Astrocyte of the cerebellum (primary cell): ENCODE results near the gene WDR12.
A peak's percentile ranks its signal among the peaks of the same experiment; 100 is the strongest.
"Not testable (repeated sequence)": the region's sequence is repeated elsewhere in the genome, so short reads cannot be mapped to it uniquely, and the experiment has no call there.

Experiments
- DNase-seq: peaks from one replicate; pipeline ENCODE4 v3.0.0-alpha.2; 2011; ENCODE audit warnings: low read depth
- H3K4me3 ChIP-seq: 2 replicates; pipeline ENCODE4 v1.5.1; 2011; ENCODE audit warnings: mild to moderate bottlenecking, low read depth, low read length, moderate library complexity
- in situ Hi-C: cut with HindIII; loops from 2 replicates; pipeline ENCODE4 v1.10.0; 2017; ENCODE audit warnings: low sequenced_read_pairs
- TF ChIP-seq, protein P1 (sequence below): IDR thresholded peaks from 2 replicates; pipeline ENCODE4 v1.5.1; 2012; ENCODE audit warnings: low read length, low read depth, moderate library complexity, mild to moderate bottlenecking; ENCODE audit errors: missing control alignments

The WDR12 gene

DNA sequence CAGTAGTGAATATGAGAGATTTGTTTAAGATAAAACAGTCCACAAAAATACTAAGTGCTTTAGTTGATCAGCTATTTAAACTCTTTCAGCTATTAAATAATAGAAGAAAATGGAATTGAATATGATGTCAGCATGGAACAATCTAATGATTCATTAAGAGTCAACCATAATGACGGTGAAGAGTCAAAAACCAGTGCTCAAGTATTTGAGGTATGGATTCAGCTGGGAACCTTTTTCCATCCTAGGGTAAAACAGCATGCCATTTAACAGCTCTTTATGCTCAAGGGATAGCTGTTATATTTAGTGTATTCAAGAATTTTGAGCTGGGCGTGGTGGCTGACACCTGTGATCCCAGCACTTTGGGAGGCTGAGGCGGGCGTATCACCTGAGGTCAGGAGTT lies 30.3 kb upstream of the WDR12 start:
- in situ Hi-C loops, result no loop called here
- TF ChIP-seq, protein P1, sequence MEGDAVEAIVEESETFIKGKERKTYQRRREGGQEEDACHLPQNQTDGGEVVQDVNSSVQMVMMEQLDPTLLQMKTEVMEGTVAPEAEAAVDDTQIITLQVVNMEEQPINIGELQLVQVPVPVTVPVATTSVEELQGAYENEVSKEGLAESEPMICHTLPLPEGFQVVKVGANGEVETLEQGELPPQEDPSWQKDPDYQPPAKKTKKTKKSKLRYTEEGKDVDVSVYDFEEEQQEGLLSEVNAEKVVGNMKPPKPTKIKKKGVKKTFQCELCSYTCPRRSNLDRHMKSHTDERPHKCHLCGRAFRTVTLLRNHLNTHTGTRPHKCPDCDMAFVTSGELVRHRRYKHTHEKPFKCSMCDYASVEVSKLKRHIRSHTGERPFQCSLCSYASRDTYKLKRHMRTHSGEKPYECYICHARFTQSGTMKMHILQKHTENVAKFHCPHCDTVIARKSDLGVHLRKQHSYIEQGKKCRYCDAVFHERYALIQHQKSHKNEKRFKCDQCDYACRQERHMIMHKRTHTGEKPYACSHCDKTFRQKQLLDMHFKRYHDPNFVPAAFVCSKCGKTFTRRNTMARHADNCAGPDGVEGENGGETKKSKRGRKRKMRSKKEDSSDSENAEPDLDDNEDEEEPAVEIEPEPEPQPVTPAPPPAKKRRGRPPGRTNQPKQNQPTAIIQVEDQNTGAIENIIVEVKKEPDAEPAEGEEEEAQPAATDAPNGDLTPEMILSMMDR, result no peak
- no peak overlapping the region for H3K4me3 ChIP-seq
- DNase-seq, result no peak

DNA sequence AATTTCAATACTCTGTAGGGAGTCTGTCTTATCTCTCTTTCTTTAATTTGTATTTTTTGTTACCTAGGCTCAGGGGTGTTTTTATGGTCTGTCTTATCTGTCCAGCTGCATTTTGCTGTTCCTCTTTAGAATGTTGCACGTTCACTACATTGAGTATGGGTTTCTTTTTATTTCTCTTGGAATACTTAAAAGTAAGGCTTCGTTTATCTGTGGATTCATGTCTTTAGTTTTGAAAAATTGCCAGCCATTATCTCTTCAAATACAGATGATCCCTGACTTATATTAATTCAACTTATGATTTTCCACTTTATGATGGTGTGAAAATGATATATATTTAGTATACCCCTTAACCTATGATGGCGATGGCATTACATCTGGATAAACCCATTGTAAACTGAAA lies 27.5 kb upstream of the WDR12 start:
- TF ChIP-seq, protein P1, result no peak
- H3K4me3 ChIP-seq, result no peak overlapping the region
- DNase-seq, result no peak
- in situ Hi-C loops, result no loop called here

DNA sequence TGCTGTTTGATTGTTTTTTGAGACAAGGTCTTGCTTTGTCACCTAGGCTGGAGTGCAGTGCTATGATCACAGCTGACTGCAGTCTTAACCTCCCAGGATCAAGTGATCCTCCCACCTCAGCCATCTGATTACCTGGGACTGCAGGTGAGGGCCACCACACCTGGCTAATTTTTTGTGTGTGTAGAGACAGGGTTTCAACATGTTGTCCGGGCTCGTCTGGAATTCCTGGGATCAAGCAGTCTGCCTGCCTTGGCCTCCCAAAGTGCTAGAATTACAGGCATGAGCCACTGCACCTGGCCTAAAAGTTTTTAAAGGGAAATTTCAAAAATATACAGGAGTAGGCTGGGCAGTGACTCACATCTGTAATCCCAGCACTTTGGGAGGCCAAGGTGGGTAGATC lies 23.0 kb upstream of the WDR12 start:
- no peak overlapping the region for H3K4me3 ChIP-seq
- TF ChIP-seq, protein P1, result no peak
- no peak for DNase-seq
- in situ Hi-C loops, result no loop called here

DNA sequence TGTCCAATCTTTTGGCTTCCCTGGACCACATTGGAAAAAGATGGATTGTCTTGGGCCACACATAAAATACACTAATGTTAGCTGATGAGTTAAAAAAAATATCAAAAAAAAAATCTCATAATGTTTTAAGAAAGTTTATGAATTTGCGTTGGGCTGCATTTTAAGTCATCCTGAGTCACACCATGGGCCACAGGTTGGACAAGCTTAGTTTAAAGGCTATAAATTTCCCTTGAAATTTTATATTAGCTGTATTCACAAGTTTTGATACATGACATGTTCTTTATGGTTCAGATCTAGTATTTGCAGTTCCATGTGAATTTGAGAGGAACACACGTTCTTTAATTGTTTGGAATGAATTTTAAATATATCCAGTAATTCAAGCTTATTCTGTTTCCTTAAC lies 22.5 kb upstream of the WDR12 start:
- in situ Hi-C loops, result no loop called here
- TF ChIP-seq, protein P1, result no peak
- no peak overlapping the region for H3K4me3 ChIP-seq
- DNase-seq, result no peak

DNA sequence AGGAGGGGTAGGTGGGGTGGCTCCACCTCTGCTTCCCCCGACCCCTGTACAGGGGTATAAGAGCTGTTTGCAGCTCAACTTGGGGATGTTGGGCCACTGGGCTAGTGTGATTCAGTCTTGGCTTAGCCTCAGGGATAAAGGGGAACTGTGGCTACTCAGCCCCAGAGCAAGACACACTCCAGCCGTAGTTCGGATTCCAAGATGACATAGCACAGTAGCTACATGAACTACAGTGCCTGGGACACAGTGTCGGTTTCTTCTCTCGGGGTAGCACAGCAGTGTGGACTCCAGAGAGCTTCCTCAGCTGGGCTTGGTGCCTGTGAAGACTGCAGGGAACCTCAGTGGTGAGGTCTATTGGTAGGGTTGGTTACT lies 21.7 kb upstream of the WDR12 start:
- TF ChIP-seq, protein P1, result no peak
- H3K4me3 ChIP-seq, result no peak overlapping the region
- DNase-seq, result no peak
- in situ Hi-C loops, result no loop called here

DNA sequence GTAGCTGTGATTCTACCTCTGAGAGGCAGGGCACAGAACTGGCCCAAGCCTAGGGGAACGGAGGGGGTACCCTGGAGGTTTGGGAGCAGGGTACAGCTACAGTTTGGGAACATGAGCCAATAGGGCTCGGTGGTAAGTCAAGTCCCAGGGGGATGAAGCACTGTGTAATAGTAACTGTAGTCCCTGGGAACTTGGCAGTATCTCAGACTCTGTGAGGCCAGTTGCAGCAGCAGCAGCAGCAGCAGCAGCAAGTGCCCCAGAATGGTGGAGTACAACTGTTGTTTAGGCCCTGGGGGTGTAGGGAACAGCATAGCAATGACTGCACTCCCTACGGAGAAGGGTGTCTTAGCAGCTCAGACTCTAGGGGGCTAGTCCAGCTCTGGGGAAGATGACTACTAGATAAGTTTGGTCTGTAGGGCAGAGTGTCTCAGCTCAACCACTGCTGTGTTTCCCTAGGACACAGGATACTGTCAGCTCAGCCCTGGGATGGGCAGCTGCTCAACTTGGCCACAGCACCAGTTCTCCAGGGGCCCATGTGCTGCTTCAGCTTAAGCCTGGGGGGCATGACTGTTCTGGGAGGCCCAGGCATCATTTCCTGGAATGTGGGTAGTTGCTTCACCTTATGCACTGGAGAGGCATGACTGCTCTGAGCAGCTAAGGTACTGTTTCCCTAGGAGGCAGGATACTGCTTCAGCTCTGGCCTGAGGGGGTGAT lies 21.1 kb upstream of the WDR12 start:
- TF ChIP-seq, protein P1, result no peak
- no peak for DNase-seq
- no peak overlapping the region for H3K4me3 ChIP-seq
- in situ Hi-C loops, result no loop called here

DNA sequence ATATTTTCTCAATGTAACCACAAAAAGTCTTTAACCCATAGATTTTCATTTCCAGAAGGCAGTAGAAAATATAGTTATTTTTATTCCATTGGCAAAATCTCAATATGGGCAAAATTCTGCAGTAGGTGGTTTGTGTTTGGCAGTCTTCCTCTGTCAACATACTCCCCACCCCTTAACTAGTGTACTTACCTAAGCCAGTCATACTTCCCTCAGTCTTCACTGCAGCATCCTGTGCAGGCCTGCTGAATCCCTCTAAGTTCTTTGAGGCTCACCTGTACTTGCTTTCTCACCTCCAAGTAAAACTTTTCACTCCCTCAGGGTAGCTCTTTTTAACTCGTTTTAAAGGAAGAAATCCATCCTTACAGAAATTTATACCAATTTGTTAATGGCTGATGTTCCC lies 7.4 kb upstream of the WDR12 start:
- in situ Hi-C loops, result no loop called here
- no peak overlapping the region for H3K4me3 ChIP-seq
- TF ChIP-seq, protein P1, result no peak
- DNase-seq, result no peak

DNA sequence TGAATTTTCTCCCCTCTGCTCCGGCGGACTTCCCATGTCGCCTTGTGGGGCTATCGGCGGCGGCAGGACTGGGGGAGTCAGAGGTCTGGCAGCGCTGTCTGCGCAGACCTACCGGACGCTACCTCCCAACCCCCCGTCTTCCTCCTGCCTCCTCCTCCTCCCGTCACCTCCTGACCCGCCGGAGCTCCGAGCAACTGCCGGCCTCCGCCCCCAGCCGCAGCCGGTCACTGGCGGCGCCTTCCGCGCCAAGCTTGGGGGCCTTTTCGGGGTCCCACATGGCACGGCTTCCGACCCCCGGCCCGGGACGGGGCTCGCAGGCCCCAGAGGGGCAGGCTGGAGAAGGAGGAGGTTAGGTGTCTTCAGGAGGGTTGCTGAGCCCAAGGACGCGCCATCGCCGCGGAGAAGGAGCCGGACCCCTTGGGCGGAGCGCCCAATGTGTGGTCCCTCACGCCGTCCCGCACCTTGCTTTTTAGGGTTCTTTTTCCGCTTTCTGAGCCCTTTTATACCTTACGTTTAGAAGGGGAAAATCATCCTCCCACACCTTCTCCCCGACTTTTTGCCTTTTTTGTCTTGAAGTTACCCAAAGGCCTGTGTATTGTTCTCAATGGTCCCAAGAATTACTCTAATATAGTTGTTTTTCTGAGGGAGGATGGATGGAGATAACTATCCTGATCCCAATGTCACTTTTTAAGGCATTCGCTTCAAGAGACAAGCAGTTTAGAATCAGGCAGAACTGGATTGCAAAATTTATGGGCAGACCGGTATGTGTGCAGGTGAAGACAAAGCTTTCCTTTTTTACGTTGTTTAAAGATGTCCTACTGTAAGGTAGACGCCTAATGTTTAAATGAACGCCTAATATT lies 1.1 kb upstream of the WDR12 start:
- DNase-seq, in situ Hi-C loops: not testable (repeated sequence)
- H3K4me3 ChIP-seq, result peak overlapping the region; percentile 91
